ENCODE measurements around the gene ZEB1.

- TF ChIP-seq, protein P1, sequence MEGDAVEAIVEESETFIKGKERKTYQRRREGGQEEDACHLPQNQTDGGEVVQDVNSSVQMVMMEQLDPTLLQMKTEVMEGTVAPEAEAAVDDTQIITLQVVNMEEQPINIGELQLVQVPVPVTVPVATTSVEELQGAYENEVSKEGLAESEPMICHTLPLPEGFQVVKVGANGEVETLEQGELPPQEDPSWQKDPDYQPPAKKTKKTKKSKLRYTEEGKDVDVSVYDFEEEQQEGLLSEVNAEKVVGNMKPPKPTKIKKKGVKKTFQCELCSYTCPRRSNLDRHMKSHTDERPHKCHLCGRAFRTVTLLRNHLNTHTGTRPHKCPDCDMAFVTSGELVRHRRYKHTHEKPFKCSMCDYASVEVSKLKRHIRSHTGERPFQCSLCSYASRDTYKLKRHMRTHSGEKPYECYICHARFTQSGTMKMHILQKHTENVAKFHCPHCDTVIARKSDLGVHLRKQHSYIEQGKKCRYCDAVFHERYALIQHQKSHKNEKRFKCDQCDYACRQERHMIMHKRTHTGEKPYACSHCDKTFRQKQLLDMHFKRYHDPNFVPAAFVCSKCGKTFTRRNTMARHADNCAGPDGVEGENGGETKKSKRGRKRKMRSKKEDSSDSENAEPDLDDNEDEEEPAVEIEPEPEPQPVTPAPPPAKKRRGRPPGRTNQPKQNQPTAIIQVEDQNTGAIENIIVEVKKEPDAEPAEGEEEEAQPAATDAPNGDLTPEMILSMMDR (IDR thresholded peaks at IDR 0.05; ENCODE audit: low read length), result no peak
- TF ChIP-seq EZH2phosphoT487 (IDR thresholded peaks at IDR 0.05; ENCODE audit: low read length), result no peak
Observed at GRCh38 chr10:31401287-31401686, 82.3 kb downstream of the ZEB1 start.
